Measurements from ENCODE around the gene BHLHA9.

GRCh38 chr17:1260086-1260769, 10.0 kb upstream of the BHLHA9 start:
- no peak for TF ChIP-seq ATF2 (IDR thresholded peaks at IDR 0.05; ENCODE audit: low read length)
- TF ChIP-seq CTCF (IDR thresholded peaks at IDR 0.05; ENCODE audit: control extremely low read depth in 1 of 3, insufficient read depth in 1 of 3, low read depth in 1 of 3, low read length in 3 of 3), result no peak
